HFF-Myc (cell line): Measurements from ENCODE around the gene OR51I2.

Experiments used
- DNase-seq: peaks from one replicate; pipeline ENCODE4 v3.0.0-alpha.2; 2011; ENCODE audit warnings: low read depth; ENCODE audit errors: extremely low read depth
- H3K4me3 ChIP-seq: replicated peaks from 2 replicates; pipeline ENCODE4 v1.5.1; 2011; ENCODE audit warnings: low read depth, mild to moderate bottlenecking, control low read depth, low read length
- CTCF ChIP-seq: IDR thresholded peaks from 2 replicates; pipeline ENCODE4 v1.5.1; 2012; ENCODE audit warnings: mild to moderate bottlenecking, low read depth, low read length, control low read depth; ENCODE audit errors: missing control alignments

Gene OR51I2

GRCh38 chr11:5486421-5486820, 37.3 kb downstream of the OR51I2 start:
- H3K4me3 ChIP-seq, result no peak overlapping the region
- no peak for TF ChIP-seq CTCF
- DNase-seq, result no peak

- DNase-seq, result no peak
- TF ChIP-seq CTCF, result no peak
- H3K4me3 ChIP-seq, result no peak within 1 kb of the TSS
Observed at GRCh38 chr11:5488385-5488784, 39.3 kb downstream of the OR51I2 start, which contains the start of gene OR52D1. OR52D1 (plus strand) TSS chr11:5488685; CDS start chr11:5488707, 22 bp downstream.

- H3K4me3 ChIP-seq, result no peak overlapping the region
- DNase-seq, result no peak
- no peak for TF ChIP-seq CTCF
Observed at GRCh38 chr11:5488798-5489399, 39.8 kb downstream of the OR51I2 start.

GRCh38 chr11:5489576-5490357, 40.6 kb downstream of the OR51I2 start:
- no peak overlapping the region for H3K4me3 ChIP-seq
- no peak for TF ChIP-seq CTCF
- no peak for DNase-seq

GRCh38 chr11:5499671-5500070, 50.5 kb downstream of the OR51I2 start:
- no peak for TF ChIP-seq CTCF
- no peak overlapping the region for H3K4me3 ChIP-seq
- DNase-seq, result no peak

GRCh38 chr11:5500393-5500801, 51.3 kb downstream of the OR51I2 start:
- no peak for DNase-seq
- no peak for TF ChIP-seq CTCF
- no peak overlapping the region for H3K4me3 ChIP-seq
